H9 (cell line): ENCODE data around the gene OR6V1. TPM values are rescaled to one million over a fixed set of nuclear protein-coding genes. Genes with fewer than 3 reads are reported as not detected.

ENCODE experiments used
- DNase-seq: peaks from one replicate; pipeline ENCODE4 v3.0.0-alpha.2; 2017
- H2AFZ ChIP-seq: one replicate; pipeline ENCODE4 v1.6.1; 2013; ENCODE audit warnings: mild to moderate bottlenecking, low read length, control low read depth, moderate library complexity
- H2AK5ac ChIP-seq: 2 replicates; pipeline ENCODE4 v1.6.1; 2013; ENCODE audit warnings: low read length, control low read depth, mixed read lengths; ENCODE audit not compliant: insufficient read length
- H2BK120ac ChIP-seq: one replicate; pipeline ENCODE4 v1.6.1; 2013; ENCODE audit warnings: low read depth, mild to moderate bottlenecking, low read length, control low read depth, inconsistent platforms; ENCODE audit not compliant: poor library complexity, severe bottlenecking
- H2BK12ac ChIP-seq: 2 replicates; pipeline ENCODE4 v1.6.1; 2013; ENCODE audit warnings: low read length, control low read depth, mixed read lengths, low read depth; ENCODE audit not compliant: insufficient read length
- H2BK15ac ChIP-seq: 2 replicates; pipeline ENCODE4 v1.6.1; 2013; ENCODE audit warnings: low read depth, low read length, control low read depth
- H2BK20ac ChIP-seq: one replicate; pipeline ENCODE4 v1.6.1; 2013; ENCODE audit warnings: low read depth, mild to moderate bottlenecking, low read length, control low read depth, inconsistent platforms; ENCODE audit not compliant: poor library complexity, severe bottlenecking
- H2BK5ac ChIP-seq: 2 replicates; pipeline ENCODE4 v1.6.1; 2013; ENCODE audit warnings: low read length, control low read depth, mixed read lengths; ENCODE audit not compliant: insufficient read length
- H3K14ac ChIP-seq: 2 replicates; pipeline ENCODE4 v1.6.1; 2013; ENCODE audit warnings: low read length, control low read depth; ENCODE audit not compliant: insufficient read depth
- H3K18ac ChIP-seq: 2 replicates; pipeline ENCODE4 v1.6.1; 2013; ENCODE audit warnings: low read depth, mild to moderate bottlenecking, mixed read lengths, low read length, control low read depth; ENCODE audit not compliant: insufficient read length
- H3K23ac ChIP-seq: 2 replicates; pipeline ENCODE4 v1.6.1; 2013; ENCODE audit warnings: low read length, control low read depth, mixed read lengths, low read depth; ENCODE audit not compliant: insufficient read length
- H3K23me2 ChIP-seq: 2 replicates; pipeline ENCODE4 v1.6.1; 2013; ENCODE audit warnings: low read depth, mild to moderate bottlenecking, mixed read lengths, low read length, control low read depth; ENCODE audit not compliant: insufficient read length, poor library complexity, severe bottlenecking
- H3K27ac ChIP-seq: 2 replicates; pipeline ENCODE4 v1.5.1; 2013; ENCODE audit warnings: low read length, control low read depth, mixed read lengths, low read depth; ENCODE audit not compliant: insufficient read length
- H3K27me3 ChIP-seq: 2 replicates; pipeline ENCODE4 v1.6.1; 2013; ENCODE audit warnings: low read length, control low read depth, inconsistent platforms; ENCODE audit not compliant: insufficient read depth
- H3K4ac ChIP-seq: 2 replicates; pipeline ENCODE4 v1.6.1; 2013; ENCODE audit warnings: low read depth, mild to moderate bottlenecking, control low read depth, inconsistent platforms, low read length, moderate library complexity
- H3K4me1 ChIP-seq: 2 replicates; pipeline ENCODE4 v1.6.1; 2013; ENCODE audit warnings: low read length, control low read depth, inconsistent platforms; ENCODE audit not compliant: insufficient read depth
- H3K4me2 ChIP-seq: 2 replicates; pipeline ENCODE4 v1.6.1; 2013; ENCODE audit warnings: low read length, control low read depth, mixed read lengths; ENCODE audit not compliant: insufficient read length, insufficient read depth
- H3K56ac ChIP-seq: 2 replicates; pipeline ENCODE4 v1.6.1; 2013; ENCODE audit warnings: low read depth, mild to moderate bottlenecking, mixed read lengths, low read length, control low read depth; ENCODE audit not compliant: insufficient read length
- H3K79me1 ChIP-seq: 2 replicates; pipeline ENCODE4 v1.6.1; 2013; ENCODE audit warnings: low read depth, mild to moderate bottlenecking, moderate library complexity, low read length, control low read depth, inconsistent platforms; ENCODE audit not compliant: insufficient read depth, poor library complexity, severe bottlenecking
- H3K79me2 ChIP-seq: 2 replicates; pipeline ENCODE4 v1.6.1; 2013; ENCODE audit warnings: low read length, control low read depth, inconsistent platforms; ENCODE audit not compliant: insufficient read depth
- H3K9ac ChIP-seq: 2 replicates; pipeline ENCODE4 v1.6.1; 2013; ENCODE audit warnings: low read length, control low read depth, mixed read lengths; ENCODE audit not compliant: insufficient read length; ENCODE audit errors: extremely low read depth
- H3K9me3 ChIP-seq: one replicate; pipeline ENCODE4 v1.6.1; 2013; ENCODE audit warnings: low read depth, low read length, inconsistent platforms; ENCODE audit not compliant: control insufficient read depth
- H3T11ph ChIP-seq: one replicate; pipeline ENCODE4 v1.6.1; 2013; ENCODE audit warnings: mild to moderate bottlenecking, low read length, control low read depth, inconsistent platforms
- H4K20me1 ChIP-seq: one replicate; pipeline ENCODE4 v1.6.1; 2013; ENCODE audit not compliant: control insufficient read depth, insufficient read length, insufficient read depth
- H4K5ac ChIP-seq: 2 replicates; pipeline ENCODE4 v1.6.1; 2013; ENCODE audit warnings: low read depth, mild to moderate bottlenecking, mixed read lengths, low read length, control low read depth; ENCODE audit not compliant: insufficient read length
- H4K8ac ChIP-seq: replicated peaks from 2 replicates; pipeline ENCODE4 v1.6.1; 2013; ENCODE audit warnings: low read length, control low read depth, mixed read lengths, low read depth; ENCODE audit not compliant: insufficient read length
- H4K91ac ChIP-seq: 2 replicates; pipeline ENCODE4 v1.6.1; 2013; ENCODE audit warnings: low read depth, mild to moderate bottlenecking, moderate library complexity, mixed read lengths, low read length, control low read depth; ENCODE audit not compliant: insufficient read length
- H3K27ac Mint-ChIP-seq, 3 experiments: 2 replicates in 2 of 3; 3 replicates in 1 of 3; pipeline ENCODE4 v1.8.0; 2020 to 2021; ENCODE audit warnings: mixed read lengths in 3 of 3, mild to moderate bottlenecking in 1 of 3, moderate library complexity in 1 of 3
- H3K27me3 Mint-ChIP-seq: 2 replicates; pipeline ENCODE4 v1.8.0; 2021; ENCODE audit warnings: low read depth, mild to moderate bottlenecking, moderate library complexity, mixed read lengths
- H3K36me3 Mint-ChIP-seq, 3 experiments: 2 replicates in 2 of 3; 3 replicates in 1 of 3; pipeline ENCODE4 v1.8.0; 2020 to 2021; ENCODE audit warnings: low read depth in 3 of 3, mixed read lengths in 3 of 3; ENCODE audit not compliant: insufficient read depth in 1 of 3
- H3K4me1 Mint-ChIP-seq, 2 experiments: 2 replicates each; pipeline ENCODE4 v1.8.0; 2020; ENCODE audit warnings: mixed read lengths in 2 of 2
- H3K4me3 Mint-ChIP-seq, 2 experiments: 2 replicates in 1 of 2; 3 replicates in 1 of 2; pipeline ENCODE4 v1.8.0; 2020 to 2021; ENCODE audit warnings: mild to moderate bottlenecking in 2 of 2, mixed read lengths in 2 of 2, moderate library complexity in 1 of 2
- H3K9me3 Mint-ChIP-seq, 2 experiments: 2 replicates in 1 of 2; 3 replicates in 1 of 2; pipeline ENCODE4 v1.8.0; 2020; ENCODE audit warnings: mild to moderate bottlenecking in 2 of 2, mixed read lengths in 2 of 2, moderate library complexity in 1 of 2
- WGBS: extraction: QIAGEN DNeasy Blood & Tissue Kit; methylation state at CpG from one replicate; pipeline ENCODE4 v1.1.7; 2013; ENCODE audit warnings: missing lambda C conversion rate, low lambda C conversion rate, mixed read lengths; ENCODE audit not compliant: insufficient read length; ENCODE audit errors: extremely low coverage; 5-methylcytosine and 5-hydroxymethylcytosine counted together
- total RNA-seq: library from RNA; stranded (reverse); gene quantifications from 2 replicates; pipeline ENCODE4 v1.2.1, GENCODE V29; 2021
- TF ChIP-seq, protein P1 (sequence below): fragments of 200-600 bp; sonication (generic); conservative IDR thresholded peaks from 3 replicates; pipeline ENCODE4 v1.8.0; 2021; ENCODE audit warnings: antibody characterized with exemption, mild to moderate bottlenecking

The OR6V1 gene
- total RNA-seq, 1 experiment from 2014 or later: not detected

DNA sequence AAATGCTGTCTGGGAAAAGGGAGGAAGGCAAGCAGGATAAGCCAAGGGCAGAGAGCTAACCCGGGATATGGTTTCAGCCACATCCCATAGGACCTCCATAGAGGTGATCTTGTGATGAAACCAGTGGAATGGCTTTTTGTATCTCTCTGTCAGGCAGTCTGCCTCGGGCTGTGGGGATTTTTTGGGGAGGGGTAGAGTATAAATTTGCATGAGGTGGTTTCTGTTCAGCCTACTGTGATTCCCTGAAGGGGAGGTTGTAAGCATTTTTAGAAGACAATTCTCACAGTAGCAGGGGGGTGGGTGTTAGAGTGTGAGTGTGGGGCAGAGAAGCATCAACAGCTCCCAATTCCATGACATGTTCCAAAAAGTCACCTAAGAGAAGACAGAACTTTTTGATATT lies 37.1 kb upstream of the OR6V1 start:
- H2AK5ac ChIP-seq: no peak overlapping the region
- H2BK12ac ChIP-seq: no peak overlapping the region
- peaks cover 0 to 4% of the 10 kb centered on the region in 2 experiments; a peak in 1 of 4 replicates for H3K4me1 Mint-ChIP-seq
- no peak overlapping the region for H2BK20ac ChIP-seq
- no peak overlapping the region for H2BK5ac ChIP-seq
- no peak overlapping the region for H4K91ac ChIP-seq
- H3K4me1 ChIP-seq: no peaks in the 10 kb centered on the region
- no peak overlapping the region for H3K14ac ChIP-seq
- H4K5ac ChIP-seq: no peak overlapping the region
- H3K36me3 Mint-ChIP-seq: no peaks in the 10 kb centered on the region
- H3K79me1 ChIP-seq: no peaks in the 10 kb centered on the region
- no peak overlapping the region for H3K23ac ChIP-seq
- H3T11ph ChIP-seq: no peak overlapping the region
- no peak overlapping the region for H2AFZ ChIP-seq
- H3K27me3 ChIP-seq: no peaks in the 10 kb centered on the region
- H4K8ac ChIP-seq: no peak overlapping the region
- H3K27ac Mint-ChIP-seq: peak overlapping the region in 2 of 3 experiments; percentile 18 to 72; a peak in 2 of 7 replicates
- H3K56ac ChIP-seq: no peak overlapping the region
- H3K9me3 ChIP-seq: no peaks in the 10 kb centered on the region
- H2BK15ac ChIP-seq: no peak overlapping the region
- no peak overlapping the region for H3K4me3 Mint-ChIP-seq
- H3K4me2 ChIP-seq: no peak overlapping the region
- H3K27ac ChIP-seq: no peak overlapping the region
- no peak overlapping the region for H3K18ac ChIP-seq
- no peak overlapping the region for H3K4ac ChIP-seq
- no CpG with 5 or more reads among the region's 2 CpGs for WGBS
- H3K23me2 ChIP-seq: no peaks in the 10 kb centered on the region
- H3K9me3 Mint-ChIP-seq: no peaks in the 10 kb centered on the region
- DNase-seq: no peak
- H3K79me2 ChIP-seq: no peaks in the 10 kb centered on the region
- peaks cover 1% of the 10 kb centered on the region for H3K27me3 Mint-ChIP-seq
- TF ChIP-seq, protein P1, sequence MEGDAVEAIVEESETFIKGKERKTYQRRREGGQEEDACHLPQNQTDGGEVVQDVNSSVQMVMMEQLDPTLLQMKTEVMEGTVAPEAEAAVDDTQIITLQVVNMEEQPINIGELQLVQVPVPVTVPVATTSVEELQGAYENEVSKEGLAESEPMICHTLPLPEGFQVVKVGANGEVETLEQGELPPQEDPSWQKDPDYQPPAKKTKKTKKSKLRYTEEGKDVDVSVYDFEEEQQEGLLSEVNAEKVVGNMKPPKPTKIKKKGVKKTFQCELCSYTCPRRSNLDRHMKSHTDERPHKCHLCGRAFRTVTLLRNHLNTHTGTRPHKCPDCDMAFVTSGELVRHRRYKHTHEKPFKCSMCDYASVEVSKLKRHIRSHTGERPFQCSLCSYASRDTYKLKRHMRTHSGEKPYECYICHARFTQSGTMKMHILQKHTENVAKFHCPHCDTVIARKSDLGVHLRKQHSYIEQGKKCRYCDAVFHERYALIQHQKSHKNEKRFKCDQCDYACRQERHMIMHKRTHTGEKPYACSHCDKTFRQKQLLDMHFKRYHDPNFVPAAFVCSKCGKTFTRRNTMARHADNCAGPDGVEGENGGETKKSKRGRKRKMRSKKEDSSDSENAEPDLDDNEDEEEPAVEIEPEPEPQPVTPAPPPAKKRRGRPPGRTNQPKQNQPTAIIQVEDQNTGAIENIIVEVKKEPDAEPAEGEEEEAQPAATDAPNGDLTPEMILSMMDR: no peak
- H3K9ac ChIP-seq: no peak overlapping the region
- H2BK120ac ChIP-seq: no peak overlapping the region
- H4K20me1 ChIP-seq: no peaks in the 10 kb centered on the region
